Hematopoietic multipotent progenitor cell treated with erythropoietin and hydrocortisone succinate and interleukin-3 and kit ligand, for 8 days (in vitro differentiated cells): ENCODE measurements around the gene OR13J1.

Experiments
- DNase-seq: peaks from one replicate; pipeline ENCODE4 v3.0.0-alpha.2; 2015

The OR13J1 gene

GRCh38 chr9:35829764-35830096, 40.5 kb downstream of the OR13J1 start:
- DNase-seq = no peak

GRCh38 chr9:35829084-35829763, 41.0 kb downstream of the OR13J1 start, which contains the start of gene TMEM8B:
Gene TMEM8B (plus strand): TSS chr9:35829228. CDS start chr9:35829448, 220 bp downstream.
- DNase-seq = peak; percentile 88

- DNase-seq = no peak
These were observed 41.5 kb downstream of the OR13J1 start, which contains the start of gene FAM221B for GRCh38 chr9:35828716-35829083. Gene FAM221B (minus strand): TSS chr9:35828732. CDS start chr9:35826161, 2,571 bp downstream.

GRCh38 chr9:35827486-35827885, 42.7 kb downstream of the OR13J1 start:
- no peak for DNase-seq

GRCh38 chr9:35826071-35826701, 44.0 kb downstream of the OR13J1 start:
- DNase-seq = peak; percentile 80

GRCh38 chr9:35822926-35823325, 47.3 kb downstream of the OR13J1 start:
- no peak for DNase-seq

GRCh38 chr9:35820076-35820475, 50.1 kb downstream of the OR13J1 start:
- DNase-seq = no peak
